Transverse colon (tissue), 4 donors: ENCODE measurements around the gene ARIH2.

Source experiments
- EP300 ChIP-seq: sonication (generic); formaldehyde crosslinking; IDR thresholded peaks from one replicate; pipeline ENCODE4 v1.6.1; 2017; ENCODE audit warnings: antibody characterized with exemption, low read depth
- POLR2AphosphoS5 ChIP-seq, 3 donors: sonication (generic); formaldehyde crosslinking; IDR thresholded peaks; one replicate each; pipeline ENCODE4 v1.6.1; 2016; ENCODE audit warnings: antibody characterized with exemption in 3 of 3
- TF ChIP-seq, protein P1 (sequence below), 5 experiments: fragments of 200-600 bp in 3 of 5; fragments of 450-650 bp in 2 of 5; sonication (generic) in 3 of 5; IDR thresholded peaks; 1 replicate in 2 of 5; 2 replicates in 3 of 5; pipeline ENCODE4 v1.5.1; 2016 to 2017; ENCODE audit warnings: antibody characterized with exemption in 5 of 5, inconsistent platforms in 3 of 5, mild to moderate bottlenecking in 2 of 5, moderate library complexity in 1 of 5

DNA sequence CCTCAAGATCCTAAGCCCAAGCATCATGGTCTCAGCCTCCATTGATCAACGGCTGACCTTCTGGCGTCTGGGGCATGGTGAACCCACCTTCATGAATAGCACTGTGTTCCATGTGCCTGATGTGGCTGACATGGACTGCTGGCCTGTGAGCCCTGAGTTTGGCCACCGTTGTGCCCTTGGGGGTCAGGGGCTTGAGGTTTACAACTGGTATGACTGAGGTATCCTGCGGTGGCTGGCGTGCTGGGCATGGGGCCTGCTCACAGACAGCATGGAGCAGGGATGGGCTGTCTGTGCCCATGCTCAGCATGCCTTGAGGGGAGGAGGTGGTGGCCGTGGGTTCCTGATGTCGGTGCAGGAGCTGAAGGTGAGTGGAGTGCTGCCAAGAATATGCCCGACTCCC lies 96.4 kb downstream of the ARIH2 start:
- TF ChIP-seq, protein P1, sequence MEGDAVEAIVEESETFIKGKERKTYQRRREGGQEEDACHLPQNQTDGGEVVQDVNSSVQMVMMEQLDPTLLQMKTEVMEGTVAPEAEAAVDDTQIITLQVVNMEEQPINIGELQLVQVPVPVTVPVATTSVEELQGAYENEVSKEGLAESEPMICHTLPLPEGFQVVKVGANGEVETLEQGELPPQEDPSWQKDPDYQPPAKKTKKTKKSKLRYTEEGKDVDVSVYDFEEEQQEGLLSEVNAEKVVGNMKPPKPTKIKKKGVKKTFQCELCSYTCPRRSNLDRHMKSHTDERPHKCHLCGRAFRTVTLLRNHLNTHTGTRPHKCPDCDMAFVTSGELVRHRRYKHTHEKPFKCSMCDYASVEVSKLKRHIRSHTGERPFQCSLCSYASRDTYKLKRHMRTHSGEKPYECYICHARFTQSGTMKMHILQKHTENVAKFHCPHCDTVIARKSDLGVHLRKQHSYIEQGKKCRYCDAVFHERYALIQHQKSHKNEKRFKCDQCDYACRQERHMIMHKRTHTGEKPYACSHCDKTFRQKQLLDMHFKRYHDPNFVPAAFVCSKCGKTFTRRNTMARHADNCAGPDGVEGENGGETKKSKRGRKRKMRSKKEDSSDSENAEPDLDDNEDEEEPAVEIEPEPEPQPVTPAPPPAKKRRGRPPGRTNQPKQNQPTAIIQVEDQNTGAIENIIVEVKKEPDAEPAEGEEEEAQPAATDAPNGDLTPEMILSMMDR (IDR thresholded peaks at IDR 0.05) = no peak
- no peak for TF ChIP-seq EP300
- no peak for TF ChIP-seq POLR2AphosphoS5 (IDR thresholded peaks at IDR 0.05)
